Fibroblast of mammary gland (primary cell): Measurements from ENCODE around the gene CMC2.

Experiments
- DNase-seq: peaks from one replicate; pipeline ENCODE4 v3.0.0-alpha.2; 2010; ENCODE audit warnings: low read depth
- H3K4me3 ChIP-seq: 2 replicates; pipeline ENCODE4 v1.5.1; 2011; ENCODE audit warnings: low read depth, mild to moderate bottlenecking, low read length, moderate library complexity; ENCODE audit not compliant: control insufficient read depth
- TF ChIP-seq, protein P1 (sequence below): conservative IDR thresholded peaks from 2 replicates; pipeline ENCODE4 v1.5.1; 2011; ENCODE audit warnings: low read depth, low read length, inconsistent platforms; ENCODE audit not compliant: control insufficient read depth, insufficient read depth

The CMC2 gene

DNA sequence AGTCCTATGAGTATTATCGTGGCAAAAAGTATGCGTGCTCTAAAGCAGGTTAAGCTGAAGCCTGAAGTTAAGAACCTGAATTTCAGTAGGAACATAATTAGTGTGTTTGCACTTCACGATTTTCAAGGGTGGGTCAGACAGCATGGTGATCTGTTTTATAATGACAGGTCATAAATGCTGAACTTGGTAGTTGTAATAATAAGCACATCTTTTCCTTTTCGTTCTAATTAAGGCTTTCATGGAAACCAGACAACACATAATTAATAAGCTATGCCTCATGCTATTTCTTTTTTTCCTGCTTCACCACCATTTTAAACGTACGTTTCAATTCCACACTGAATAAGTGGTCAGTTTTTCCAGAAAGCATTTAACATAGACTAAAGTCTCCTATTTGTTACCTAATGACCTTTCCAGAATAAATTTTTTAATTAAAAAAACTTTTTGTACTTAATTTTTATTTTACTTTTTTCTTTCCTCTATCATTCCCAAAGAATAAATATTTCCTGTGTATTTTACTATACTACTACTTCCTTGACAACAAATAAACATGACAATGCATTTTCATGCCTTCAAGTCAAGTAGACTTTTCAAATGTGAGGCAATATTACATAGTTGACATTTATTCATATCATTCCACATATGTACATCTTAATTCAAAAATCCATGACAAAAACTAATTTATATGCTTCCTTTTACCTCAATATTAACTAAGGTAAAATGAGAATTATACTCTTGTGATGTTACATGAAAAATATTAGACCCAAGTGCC lies 22.4 kb downstream of the CMC2 start:
- TF ChIP-seq, protein P1, sequence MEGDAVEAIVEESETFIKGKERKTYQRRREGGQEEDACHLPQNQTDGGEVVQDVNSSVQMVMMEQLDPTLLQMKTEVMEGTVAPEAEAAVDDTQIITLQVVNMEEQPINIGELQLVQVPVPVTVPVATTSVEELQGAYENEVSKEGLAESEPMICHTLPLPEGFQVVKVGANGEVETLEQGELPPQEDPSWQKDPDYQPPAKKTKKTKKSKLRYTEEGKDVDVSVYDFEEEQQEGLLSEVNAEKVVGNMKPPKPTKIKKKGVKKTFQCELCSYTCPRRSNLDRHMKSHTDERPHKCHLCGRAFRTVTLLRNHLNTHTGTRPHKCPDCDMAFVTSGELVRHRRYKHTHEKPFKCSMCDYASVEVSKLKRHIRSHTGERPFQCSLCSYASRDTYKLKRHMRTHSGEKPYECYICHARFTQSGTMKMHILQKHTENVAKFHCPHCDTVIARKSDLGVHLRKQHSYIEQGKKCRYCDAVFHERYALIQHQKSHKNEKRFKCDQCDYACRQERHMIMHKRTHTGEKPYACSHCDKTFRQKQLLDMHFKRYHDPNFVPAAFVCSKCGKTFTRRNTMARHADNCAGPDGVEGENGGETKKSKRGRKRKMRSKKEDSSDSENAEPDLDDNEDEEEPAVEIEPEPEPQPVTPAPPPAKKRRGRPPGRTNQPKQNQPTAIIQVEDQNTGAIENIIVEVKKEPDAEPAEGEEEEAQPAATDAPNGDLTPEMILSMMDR = no peak
- H3K4me3 ChIP-seq = no peak overlapping the region
- no peak for DNase-seq

DNA sequence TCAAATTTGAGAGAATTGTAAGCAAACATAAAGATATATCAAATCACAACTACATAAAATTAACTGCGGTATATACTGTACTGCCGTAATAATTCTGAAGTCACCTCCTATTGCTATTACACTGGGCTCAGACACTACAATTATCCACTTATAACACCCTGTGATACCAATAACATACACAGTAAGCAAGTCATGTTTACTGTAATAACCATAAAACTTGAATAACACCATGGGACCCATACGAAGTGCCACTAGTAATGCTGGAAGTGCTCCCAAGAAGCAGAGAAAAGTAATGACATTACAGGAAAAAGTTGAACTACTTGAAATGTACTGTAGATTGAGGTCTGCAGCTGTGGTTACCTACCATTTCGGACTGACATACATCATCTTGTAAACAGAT lies 24.0 kb downstream of the CMC2 start:
- no peak for DNase-seq
- H3K4me3 ChIP-seq = no peak overlapping the region

DNA sequence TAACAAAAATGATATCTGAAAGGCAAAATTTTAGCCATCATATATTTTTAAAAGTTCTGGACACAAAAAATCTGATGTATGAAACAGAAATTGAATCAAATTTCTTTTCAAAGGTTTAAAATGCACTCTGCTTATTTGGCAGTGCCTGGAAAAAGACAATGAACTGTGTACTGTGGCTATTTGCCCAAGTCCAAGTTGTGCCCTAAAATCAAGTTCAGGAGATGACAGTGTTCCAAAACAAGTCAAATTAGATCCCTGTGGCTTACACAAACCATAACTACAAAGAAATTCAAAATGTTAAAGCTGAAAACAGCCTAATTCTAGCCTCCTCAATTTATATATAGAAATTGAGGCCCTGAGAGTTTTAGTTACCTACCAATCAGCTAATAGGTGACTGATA lies 25.6 kb downstream of the CMC2 start:
- TF ChIP-seq, protein P1 = no peak
- no peak for DNase-seq
- H3K4me3 ChIP-seq = no peak overlapping the region

More for the DNA sequence above, 24.0 kb downstream of the CMC2 start:
- TF ChIP-seq, protein P1 = no peak

DNA sequence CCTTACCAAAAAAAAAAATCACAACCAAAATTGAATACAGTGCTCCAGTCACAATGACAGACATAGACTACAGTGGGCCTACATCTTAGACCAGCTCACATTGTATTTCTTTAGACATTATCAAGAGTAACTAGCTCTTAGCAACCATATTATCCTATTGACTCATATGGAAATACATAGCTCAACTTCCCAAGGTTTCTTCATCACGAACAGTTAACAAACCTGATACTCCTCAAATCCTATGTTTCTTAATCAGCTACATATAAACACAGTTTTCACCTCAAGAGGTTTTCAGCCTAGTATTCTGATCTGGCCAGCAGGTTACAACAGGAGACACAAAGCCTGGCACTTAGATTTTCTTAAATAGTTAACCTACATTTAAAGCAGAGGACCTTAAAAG lies 29.7 kb downstream of the CMC2 start:
- no peak overlapping the region for H3K4me3 ChIP-seq
- DNase-seq = no peak
- TF ChIP-seq, protein P1 = no peak

DNA sequence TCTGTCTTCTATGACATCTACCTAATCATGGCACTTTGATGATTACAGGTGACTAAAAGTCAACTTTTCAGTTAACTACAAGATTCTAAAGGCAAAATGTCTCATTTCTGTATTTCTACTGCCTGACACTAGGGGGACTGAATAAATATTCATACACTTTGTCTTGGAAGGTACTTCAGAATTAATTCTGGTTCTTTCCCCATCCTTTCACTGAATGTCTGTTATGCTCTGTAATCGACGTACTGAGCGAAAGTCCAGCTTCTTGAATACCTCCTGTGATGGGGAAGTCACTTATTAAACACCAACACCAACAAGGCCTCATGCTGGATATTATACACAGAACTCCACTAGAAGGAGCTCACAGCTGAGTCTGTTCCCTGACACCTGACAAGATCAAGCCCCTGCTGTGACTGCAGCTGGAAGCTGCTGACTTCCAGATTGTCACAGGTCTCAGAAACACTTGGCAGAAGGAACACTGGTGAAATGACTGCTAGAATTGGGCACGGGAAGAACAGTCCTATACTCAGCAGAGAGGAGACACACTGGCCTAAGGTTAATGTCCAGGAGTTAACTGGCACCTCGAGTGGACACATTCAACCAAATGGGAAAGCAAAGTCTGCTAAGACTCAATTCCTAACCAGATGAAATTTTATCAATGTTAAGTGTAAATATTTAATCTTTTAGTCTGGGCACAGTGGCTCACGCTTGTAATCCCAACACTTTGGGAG lies 31.9 kb downstream of the CMC2 start:
- TF ChIP-seq, protein P1 = peak; percentile 49
- peak; percentile 6 for DNase-seq
- H3K4me3 ChIP-seq = no peak overlapping the region

DNA sequence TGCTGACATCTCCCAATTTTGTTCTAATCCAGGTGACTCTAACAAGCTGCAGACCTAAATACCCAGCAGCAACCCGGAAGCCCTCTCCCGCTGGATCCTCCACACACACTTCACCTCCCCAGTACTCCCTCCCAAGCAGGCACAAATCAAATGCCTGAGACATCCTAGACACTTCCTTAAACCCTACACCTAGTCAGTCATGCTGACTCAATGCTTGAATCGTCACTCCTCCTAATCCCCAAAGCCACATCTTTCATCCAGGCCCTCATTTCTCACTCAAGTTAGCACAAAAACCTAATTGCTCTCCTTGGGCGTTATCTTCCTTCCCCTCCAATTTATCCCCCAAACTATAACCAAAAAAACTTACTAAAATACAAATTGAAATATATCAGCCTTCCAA lies 32.7 kb downstream of the CMC2 start:
- peak; percentile 34 for DNase-seq
- no peak overlapping the region for H3K4me3 ChIP-seq
- TF ChIP-seq, protein P1 = no peak
